NT2/D1 (cell line): Measurements from ENCODE around the gene SLC66A1.

ENCODE experiments used
- SUZ12 ChIP-seq: IDR thresholded peaks from 2 replicates; pipeline ENCODE4 v1.6.1; 2011; ENCODE audit not compliant: insufficient read length, insufficient read depth; ENCODE audit errors: extremely low read depth
- YY1 ChIP-seq: IDR thresholded peaks from 2 replicates; pipeline ENCODE4 v1.6.1; 2011; ENCODE audit not compliant: insufficient read length, insufficient read depth

DNA sequence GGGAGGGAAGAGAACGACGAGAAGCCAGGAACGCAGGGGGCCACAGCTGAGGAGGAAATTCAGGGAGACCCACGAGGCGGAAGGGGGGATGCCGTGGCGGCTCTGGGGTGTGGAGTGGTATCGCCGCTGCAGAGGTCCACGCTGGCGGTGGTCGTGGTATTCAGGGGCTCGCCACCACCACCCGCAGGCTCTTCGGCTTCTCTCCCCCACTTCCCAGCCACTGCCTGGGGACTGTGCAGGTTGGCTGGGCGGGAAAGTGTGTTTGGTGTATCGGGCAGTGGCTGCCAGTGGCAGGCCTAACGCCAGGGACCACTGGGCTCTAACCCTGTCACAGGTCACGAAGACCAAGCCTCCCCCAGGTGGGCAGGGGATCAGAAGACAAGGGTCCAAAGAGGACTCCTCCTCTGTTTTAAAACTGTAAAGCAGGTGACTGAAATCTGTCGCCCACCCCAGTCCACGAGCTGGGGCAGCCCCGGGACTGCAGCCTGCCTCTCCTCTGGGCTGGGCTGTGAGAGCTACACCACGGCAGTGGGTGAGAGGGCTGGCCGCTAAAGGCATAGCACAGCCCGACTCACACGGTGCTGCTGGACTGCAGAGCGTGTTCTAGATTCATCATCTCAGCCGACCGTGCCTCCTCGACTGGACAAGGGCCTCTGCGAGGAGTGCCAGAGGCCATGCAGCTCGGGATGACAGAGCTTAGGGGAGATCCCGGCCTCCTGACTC, 30.9 kb downstream of the SLC66A1 start:
- TF ChIP-seq YY1 (no peak), SUZ12 (no peak)
